Endothelial cell (in vitro differentiated cells): ENCODE measurements around the gene ATL3. TPM values are rescaled to one million over a fixed set of nuclear protein-coding genes. Genes with fewer than 3 reads are reported as not detected.
"Not testable (repeated sequence)": the region's sequence is repeated elsewhere in the genome, so short reads cannot be mapped to it uniquely, and the experiment has no call there.

Source experiments
- DNase-seq: peaks from one replicate; pipeline ENCODE4 v3.0.0; 2021; ENCODE audit warnings: low spot score
- H3K27ac Mint-ChIP-seq: one replicate; pipeline ENCODE4 v1.8.0; 2021; ENCODE audit warnings: mixed read lengths, inconsistent platforms; ENCODE audit not compliant: unreplicated experiment
- H3K27me3 Mint-ChIP-seq: one replicate; pipeline ENCODE4 v1.8.0; 2021; ENCODE audit warnings: mild to moderate bottlenecking, moderate library complexity, mixed read lengths, inconsistent platforms; ENCODE audit not compliant: unreplicated experiment
- H3K36me3 Mint-ChIP-seq: one replicate; pipeline ENCODE4 v1.8.0; 2021; ENCODE audit warnings: mild to moderate bottlenecking, low read depth, mixed read lengths, inconsistent platforms; ENCODE audit not compliant: unreplicated experiment
- H3K4me1 Mint-ChIP-seq: one replicate; pipeline ENCODE4 v1.8.0; 2021; ENCODE audit warnings: mild to moderate bottlenecking, mixed read lengths, inconsistent platforms; ENCODE audit not compliant: unreplicated experiment
- H3K4me3 Mint-ChIP-seq: one replicate; pipeline ENCODE4 v1.8.0; 2021; ENCODE audit warnings: mild to moderate bottlenecking, mixed read lengths, inconsistent platforms; ENCODE audit not compliant: unreplicated experiment
- H3K9me3 Mint-ChIP-seq: one replicate; pipeline ENCODE4 v1.8.0; 2021; ENCODE audit warnings: mixed read lengths, inconsistent platforms; ENCODE audit not compliant: unreplicated experiment
- total RNA-seq: library from RNA; stranded (reverse); fragmentation: NEBNext Ultra II Directional; extraction: Animal tissue kit (Norgen Biotek cat#: 25700); gene quantifications from one replicate; pipeline ENCODE4 v1.2.1, GENCODE V29; 2021; ENCODE audit not compliant: unreplicated experiment
- TF ChIP-seq, protein P1 (sequence below): fragments of 200-600 bp; sonication (generic); IDR thresholded peaks from one replicate; pipeline ENCODE4 v1.5.0; 2021; ENCODE audit warnings: antibody characterized with exemption; ENCODE audit not compliant: unreplicated experiment

The ATL3 gene
- total RNA-seq, 1 donor from 2014 or later: 35.6 TPM

DNA sequence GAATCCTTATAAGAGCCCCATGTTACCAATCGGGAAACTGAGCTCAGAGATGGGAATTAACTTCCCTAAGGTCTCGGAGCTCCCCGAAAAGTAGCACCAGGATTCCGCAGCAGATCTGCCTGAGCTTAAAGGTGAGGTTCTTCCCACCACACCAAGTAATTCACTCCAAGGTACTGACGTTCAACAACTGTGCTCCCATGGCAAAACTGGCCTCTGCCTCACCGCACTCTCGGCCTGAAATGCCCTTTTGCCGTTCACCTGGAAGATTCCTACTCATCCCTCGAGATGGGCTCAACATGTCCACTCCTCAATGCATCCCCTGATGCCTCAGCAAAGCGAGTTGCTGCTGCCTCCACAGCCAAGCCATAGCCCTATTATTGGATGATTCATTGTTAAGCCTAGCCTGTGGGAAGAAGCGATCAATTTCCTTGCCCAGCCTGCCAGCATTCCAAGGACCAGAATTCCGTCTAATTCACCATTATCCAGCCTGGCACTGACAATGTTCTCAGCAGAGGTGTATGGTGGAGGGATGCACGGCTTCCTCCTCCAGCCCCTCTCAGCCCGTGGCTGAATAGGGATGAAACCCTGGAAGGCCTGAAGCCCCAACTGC is 61.1 kb downstream of the ATL3 start:
- DNase-seq: no peak
- Mint-ChIP-seq H3K4me3 (no peak overlapping the region), H3K36me3 (no peaks in the 10 kb centered on the region), H3K9me3 (no peaks in the 10 kb centered on the region), H3K27me3 (no peaks in the 10 kb centered on the region), H3K27ac (peak overlapping the region; percentile 2), H3K4me1 (peaks cover 10% of the 10 kb centered on the region)
- TF ChIP-seq, protein P1, sequence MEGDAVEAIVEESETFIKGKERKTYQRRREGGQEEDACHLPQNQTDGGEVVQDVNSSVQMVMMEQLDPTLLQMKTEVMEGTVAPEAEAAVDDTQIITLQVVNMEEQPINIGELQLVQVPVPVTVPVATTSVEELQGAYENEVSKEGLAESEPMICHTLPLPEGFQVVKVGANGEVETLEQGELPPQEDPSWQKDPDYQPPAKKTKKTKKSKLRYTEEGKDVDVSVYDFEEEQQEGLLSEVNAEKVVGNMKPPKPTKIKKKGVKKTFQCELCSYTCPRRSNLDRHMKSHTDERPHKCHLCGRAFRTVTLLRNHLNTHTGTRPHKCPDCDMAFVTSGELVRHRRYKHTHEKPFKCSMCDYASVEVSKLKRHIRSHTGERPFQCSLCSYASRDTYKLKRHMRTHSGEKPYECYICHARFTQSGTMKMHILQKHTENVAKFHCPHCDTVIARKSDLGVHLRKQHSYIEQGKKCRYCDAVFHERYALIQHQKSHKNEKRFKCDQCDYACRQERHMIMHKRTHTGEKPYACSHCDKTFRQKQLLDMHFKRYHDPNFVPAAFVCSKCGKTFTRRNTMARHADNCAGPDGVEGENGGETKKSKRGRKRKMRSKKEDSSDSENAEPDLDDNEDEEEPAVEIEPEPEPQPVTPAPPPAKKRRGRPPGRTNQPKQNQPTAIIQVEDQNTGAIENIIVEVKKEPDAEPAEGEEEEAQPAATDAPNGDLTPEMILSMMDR: no peak

DNA sequence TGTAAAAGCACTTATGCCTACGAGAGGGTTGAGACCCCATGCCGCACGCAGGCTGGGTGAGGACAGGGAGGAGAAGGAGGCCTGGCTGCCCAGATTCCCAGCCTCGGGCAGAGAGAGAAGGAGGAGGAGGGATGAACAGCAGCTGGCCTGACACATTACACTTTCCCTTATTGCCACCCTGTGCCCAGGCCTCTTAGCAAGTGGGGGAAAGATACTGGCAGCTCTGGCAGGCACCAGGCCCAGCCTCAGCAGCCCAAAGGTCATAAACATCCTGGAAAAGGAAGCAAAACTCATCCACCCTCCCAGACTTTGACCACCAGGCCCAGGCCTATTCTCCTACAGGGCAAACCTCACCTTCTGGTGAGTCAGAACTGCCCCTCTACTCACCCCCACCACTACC is 61.6 kb downstream of the ATL3 start:
- Mint-ChIP-seq H3K27me3 (no peaks in the 10 kb centered on the region), H3K9me3 (no peaks in the 10 kb centered on the region), H3K4me3 (no peak overlapping the region), H3K27ac (no peak overlapping the region), H3K36me3 (no peaks in the 10 kb centered on the region), H3K4me1 (peaks cover 10% of the 10 kb centered on the region)
- TF ChIP-seq, protein P1: no peak
- no peak for DNase-seq

DNA sequence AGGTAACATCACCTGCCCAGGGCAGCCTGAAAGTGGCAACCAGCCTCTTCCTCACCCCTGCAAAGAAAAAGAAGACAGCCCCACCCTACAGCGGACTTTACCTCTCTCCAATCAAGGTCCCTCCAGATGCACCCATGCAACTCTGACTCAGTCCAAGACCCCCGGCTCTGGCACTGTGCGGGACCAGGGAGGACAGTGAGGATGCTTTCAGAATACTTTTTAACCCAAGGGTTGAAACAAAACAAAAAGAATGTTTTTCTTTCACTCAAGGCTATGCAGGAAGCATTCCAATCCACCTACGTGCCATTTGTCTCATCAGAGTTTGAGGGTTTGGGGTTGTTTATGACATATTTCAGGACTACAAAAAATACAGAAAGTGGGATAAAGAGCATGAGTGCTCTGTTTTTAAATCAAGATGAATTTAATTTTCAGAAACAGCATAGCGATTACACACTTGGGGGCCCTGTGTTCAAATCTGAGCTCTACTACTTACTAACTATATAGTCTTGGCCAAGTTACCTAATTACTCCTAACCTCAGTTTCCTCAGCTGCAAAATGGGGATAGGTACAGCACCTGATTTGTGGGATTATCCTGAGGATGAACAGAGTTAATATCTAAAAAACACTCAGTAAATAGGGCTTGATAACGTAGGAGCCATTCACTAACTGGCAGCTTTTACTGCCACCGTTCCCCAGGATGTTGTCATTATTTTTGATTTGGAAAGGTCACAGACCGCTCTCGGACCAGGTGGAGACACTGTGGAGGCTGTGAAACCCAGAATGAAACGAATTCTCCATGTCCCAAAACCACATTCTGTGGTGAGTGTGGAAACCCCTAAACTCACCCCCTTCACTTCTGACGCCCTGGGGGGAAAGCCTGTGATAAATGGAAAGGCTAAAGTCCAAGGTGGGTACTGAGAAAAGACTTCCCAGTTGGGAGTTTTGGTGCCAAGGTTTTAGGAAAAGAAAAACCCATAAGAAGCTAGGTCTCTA is 62.5 kb downstream of the ATL3 start:
- Mint-ChIP-seq H3K4me1 (peaks cover 10% of the 10 kb centered on the region), H3K27me3 (no peaks in the 10 kb centered on the region), H3K27ac (no peak overlapping the region), H3K36me3 (no peaks in the 10 kb centered on the region), H3K4me3 (no peak overlapping the region), H3K9me3 (no peaks in the 10 kb centered on the region)
- TF ChIP-seq, protein P1: no peak
- DNase-seq: no peak

DNA sequence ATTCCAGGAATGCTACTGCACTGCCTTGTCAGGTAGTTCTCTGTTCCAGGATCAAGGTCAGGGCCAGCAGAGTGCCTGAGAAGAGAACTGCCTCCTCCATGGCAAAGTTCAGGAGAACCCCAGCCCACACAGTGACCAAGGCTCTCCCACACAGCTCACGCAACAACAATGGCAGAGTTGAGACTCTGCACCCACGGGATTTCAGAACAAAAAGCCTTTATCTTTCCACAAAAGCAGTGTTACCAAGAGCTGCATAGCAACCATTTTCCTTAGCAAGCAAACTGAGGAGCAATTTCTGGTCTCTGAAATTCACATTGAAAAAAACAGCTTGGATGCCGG is 68.0 kb downstream of the ATL3 start:
- H3K27me3 Mint-ChIP-seq: no peaks in the 10 kb centered on the region
- H3K27ac Mint-ChIP-seq: no peak overlapping the region
- no peaks in the 10 kb centered on the region for H3K36me3 Mint-ChIP-seq
- no peaks in the 10 kb centered on the region for H3K4me1 Mint-ChIP-seq
- DNase-seq: no peak
- H3K4me3 Mint-ChIP-seq: no peak overlapping the region
- TF ChIP-seq, protein P1: no peak
- H3K9me3 Mint-ChIP-seq: no peaks in the 10 kb centered on the region

DNA sequence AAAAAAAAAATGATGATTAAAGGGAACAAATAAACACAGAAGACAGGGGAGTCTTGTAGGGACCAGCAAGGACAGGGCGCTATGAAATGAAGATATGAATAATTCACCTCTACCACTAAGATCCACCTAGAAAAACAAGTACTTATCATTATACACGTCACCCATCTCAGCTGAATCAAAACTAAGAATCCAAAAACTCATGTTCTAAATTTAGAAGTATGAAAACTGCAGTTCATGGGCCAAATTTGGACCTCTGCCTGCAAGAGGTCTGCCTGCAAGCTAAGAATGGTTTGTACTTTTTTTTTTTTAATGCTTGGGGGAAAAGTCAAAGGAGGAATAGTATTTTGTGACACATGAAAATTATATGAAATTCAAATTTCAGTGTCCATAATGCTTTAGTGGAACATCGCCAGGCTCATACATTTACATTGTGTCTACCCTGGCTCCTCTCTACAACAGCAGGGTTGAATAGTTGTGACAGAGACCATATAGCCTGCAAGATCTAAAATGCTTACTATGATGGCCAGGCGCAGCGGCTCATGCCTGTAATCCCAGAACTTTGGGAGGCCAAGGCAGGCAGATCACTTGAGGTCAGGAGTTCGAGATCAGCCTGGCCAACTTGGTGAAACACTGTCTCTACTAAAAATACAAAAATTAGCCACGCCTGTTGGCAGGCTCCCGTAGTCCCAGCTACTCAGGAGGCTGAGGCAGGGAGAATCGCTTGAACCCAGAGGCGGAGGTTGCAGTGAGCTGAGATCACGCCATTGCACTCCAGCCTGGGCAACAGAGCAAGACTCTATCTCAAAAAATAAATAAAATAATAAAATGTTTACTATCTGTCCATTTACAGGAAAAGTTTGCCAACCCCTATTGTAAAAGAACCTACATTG is 68.6 kb downstream of the ATL3 start:
- H3K27me3 Mint-ChIP-seq, H3K4me1 Mint-ChIP-seq, H3K9me3 Mint-ChIP-seq, H3K36me3 Mint-ChIP-seq, DNase-seq, H3K27ac Mint-ChIP-seq, H3K4me3 Mint-ChIP-seq: not testable (repeated sequence)
